ENCODE data around the gene IGFALS.

Gene IGFALS

DNA sequence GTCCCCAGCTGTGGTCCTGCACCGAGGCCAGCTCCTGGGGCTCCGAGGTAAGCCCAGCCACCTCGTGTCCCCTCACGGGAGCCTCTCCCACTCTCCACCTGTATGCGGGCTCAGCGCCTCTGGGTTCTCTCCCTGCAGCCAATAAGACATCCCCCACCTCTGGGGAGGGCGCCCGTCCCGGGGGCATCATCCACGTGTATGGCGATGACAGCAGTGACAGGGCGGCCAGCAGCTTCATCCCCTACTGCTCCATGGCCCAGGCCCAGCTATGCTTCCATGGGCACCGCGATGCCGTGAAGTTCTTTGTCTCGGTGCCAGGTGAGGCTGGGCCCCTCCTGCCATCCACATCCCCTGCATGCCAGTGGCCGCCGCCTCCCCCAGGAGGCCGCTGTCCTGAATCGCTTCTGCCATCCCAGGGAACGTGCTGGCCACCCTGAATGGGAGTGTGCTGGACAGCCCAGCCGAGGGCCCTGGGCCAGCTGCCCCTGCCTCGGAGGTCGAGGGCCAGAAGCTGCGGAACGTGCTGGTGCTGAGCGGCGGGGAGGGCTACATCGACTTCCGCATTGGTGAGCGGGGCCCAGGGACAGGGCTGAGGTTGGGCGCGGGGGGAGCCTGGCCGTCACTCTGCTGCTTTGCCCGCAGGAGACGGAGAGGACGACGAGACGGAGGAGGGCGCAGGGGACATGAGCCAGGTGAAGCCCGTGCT, 25.3 kb downstream of the IGFALS start:
- H3K4me3 ChIP-seq (ENCODE audit: low read depth, low read length): no peak overlapping the region
- TF ChIP-seq, protein P1, sequence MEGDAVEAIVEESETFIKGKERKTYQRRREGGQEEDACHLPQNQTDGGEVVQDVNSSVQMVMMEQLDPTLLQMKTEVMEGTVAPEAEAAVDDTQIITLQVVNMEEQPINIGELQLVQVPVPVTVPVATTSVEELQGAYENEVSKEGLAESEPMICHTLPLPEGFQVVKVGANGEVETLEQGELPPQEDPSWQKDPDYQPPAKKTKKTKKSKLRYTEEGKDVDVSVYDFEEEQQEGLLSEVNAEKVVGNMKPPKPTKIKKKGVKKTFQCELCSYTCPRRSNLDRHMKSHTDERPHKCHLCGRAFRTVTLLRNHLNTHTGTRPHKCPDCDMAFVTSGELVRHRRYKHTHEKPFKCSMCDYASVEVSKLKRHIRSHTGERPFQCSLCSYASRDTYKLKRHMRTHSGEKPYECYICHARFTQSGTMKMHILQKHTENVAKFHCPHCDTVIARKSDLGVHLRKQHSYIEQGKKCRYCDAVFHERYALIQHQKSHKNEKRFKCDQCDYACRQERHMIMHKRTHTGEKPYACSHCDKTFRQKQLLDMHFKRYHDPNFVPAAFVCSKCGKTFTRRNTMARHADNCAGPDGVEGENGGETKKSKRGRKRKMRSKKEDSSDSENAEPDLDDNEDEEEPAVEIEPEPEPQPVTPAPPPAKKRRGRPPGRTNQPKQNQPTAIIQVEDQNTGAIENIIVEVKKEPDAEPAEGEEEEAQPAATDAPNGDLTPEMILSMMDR (IDR thresholded peaks at IDR 0.05; ENCODE audit: low read depth, low read length, missing control alignments): no peak
- no peak for DNase-seq (ENCODE audit: low read depth)

DNA sequence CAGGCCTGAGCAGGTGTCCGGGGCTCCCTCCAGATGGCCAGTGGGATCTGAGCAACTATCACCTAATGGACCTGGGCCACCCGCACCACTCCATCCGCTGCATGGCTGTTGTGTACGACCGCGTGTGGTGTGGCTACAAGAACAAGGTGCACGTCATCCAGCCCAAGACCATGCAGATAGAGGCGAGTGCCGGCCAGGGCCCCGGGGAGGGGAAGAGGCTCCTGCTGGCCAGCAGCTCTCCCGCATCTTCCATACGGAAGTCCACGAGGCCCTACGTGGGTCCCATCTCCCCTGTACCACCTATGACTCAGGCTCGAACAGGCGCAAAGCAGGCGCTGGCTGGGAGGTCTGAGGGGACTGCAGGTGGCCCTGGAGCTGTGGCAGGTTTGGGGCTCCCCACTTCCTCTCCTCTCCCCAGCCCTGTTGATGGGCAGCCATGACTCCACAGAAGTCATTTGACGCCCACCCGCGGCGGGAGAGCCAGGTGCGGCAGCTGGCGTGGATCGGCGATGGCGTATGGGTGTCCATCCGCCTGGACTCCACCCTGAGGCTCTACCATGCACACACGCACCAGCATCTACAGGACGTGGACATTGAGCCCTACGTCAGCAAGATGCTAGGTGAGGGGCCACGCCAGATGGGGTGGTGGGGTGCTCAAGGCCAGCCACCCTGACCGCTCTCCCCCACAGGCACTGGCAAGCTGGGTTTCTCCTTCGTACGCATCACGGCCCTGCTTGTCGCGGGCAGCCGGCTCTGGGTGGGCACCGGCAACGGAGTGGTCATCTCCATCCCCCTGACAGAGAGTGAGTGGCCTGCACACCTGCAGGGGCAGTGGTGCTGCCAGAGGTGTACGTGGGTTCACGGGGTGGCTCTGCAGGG, 26.1 kb downstream of the IGFALS start:
- no peak overlapping the region for H3K4me3 ChIP-seq (ENCODE audit: low read depth, low read length)
- no peak for DNase-seq (ENCODE audit: low read depth)
- TF ChIP-seq, protein P1 (IDR thresholded peaks at IDR 0.05; ENCODE audit: low read depth, low read length, missing control alignments): no peak

DNA sequence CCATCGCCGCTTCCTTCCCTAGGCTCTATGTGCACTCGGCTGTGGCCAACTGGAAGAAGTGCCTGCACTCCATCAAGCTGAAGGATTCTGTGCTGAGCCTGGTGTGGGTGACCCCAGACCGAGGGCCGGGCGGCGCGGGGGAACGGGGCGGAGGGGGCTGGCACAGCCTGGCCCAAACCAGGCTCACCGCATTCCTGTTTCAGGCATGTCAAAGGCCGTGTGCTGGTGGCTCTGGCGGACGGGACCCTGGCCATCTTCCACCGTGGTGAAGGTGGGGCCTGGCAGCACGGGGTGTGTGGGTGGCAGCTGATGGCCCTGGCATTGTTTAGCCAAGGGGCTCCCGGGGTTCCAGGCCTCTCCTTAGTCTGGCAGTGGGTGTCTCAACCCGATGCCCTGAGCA, 26.8 kb downstream of the IGFALS start:
- TF ChIP-seq, protein P1 (IDR thresholded peaks at IDR 0.05; ENCODE audit: low read depth, low read length, missing control alignments): no peak
- DNase-seq (ENCODE audit: low read depth): no peak
- H3K4me3 ChIP-seq (ENCODE audit: low read depth, low read length): no peak overlapping the region

DNA sequence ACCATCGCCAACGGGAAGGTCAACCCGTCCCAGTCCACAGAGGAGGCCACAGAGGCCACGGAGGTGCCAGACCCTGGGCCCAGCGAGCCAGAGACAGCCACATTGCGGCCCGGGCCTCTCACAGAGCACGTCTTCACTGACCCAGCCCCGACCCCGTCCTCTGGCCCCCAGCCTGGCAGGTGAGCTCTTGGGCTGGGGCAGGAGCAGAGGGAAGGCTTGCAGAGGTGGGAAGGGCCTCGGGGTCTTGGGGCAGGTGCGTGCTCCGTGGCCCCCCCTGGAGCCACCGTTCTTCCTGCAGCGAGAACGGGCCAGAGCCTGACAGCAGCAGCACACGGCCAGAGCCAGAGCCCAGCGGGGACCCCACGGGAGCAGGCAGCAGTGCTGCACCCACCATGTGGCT, 27.3 kb downstream of the IGFALS start:
- DNase-seq (ENCODE audit: low read depth): no peak
- TF ChIP-seq, protein P1 (IDR thresholded peaks at IDR 0.05; ENCODE audit: low read depth, low read length, missing control alignments): no peak
- no peak overlapping the region for H3K4me3 ChIP-seq (ENCODE audit: low read depth, low read length)

DNA sequence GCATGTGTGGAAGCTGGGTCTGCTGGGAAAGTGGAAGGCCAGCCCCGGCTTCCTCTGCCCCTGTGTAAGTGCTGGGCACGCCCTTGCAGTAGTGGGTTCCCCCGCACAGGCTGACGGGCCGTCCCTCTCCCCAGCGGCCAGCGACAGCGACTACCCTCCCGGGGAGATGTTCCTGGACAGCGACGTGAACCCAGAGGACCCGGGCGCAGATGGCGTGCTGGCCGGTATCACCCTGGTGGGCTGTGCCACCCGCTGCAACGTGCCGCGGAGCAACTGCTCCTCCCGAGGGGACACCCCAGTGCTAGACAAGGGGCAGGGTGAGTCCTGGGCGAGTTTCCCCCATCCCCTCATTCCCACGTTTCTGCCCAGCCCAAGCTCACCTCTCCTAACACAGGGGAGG, 27.7 kb downstream of the IGFALS start:
- DNase-seq (ENCODE audit: low read depth): no peak
- TF ChIP-seq, protein P1 (IDR thresholded peaks at IDR 0.05; ENCODE audit: low read depth, low read length, missing control alignments): no peak
- no peak overlapping the region for H3K4me3 ChIP-seq (ENCODE audit: low read depth, low read length)

DNA sequence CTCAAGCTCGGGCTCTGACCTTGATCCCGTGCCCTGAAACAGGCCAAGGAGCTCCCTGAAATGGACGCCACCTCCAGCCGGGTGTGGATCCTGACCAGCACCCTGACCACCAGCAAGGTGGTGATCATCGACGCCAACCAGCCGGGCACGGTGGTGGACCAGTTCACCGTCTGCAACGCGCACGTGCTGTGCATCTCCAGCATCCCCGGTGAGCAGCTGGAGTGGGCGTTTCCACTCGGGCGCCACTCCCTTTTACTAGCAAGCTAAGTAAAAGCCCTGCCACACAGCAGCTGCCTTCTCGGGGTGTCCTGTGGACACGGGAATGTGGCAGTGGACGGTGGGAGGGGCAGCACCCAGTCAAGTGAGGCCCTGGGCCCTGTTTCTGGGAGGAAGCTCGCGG, 28.5 kb downstream of the IGFALS start:
- H3K4me3 ChIP-seq (ENCODE audit: low read depth, low read length): no peak overlapping the region
- DNase-seq (ENCODE audit: low read depth): no peak
- TF ChIP-seq, protein P1 (IDR thresholded peaks at IDR 0.05; ENCODE audit: low read depth, low read length, missing control alignments): no peak
